Measurements from ENCODE around the gene CARHSP1.

GRCh38 chr16:8910811-8911210, 42.0 kb upstream of the CARHSP1 start:
- TF ChIP-seq CTCF (conservative IDR thresholded peaks at IDR 0.05; ENCODE audit: low read length) (no peak), EZH2phosphoT487 (IDR thresholded peaks at IDR 0.05; ENCODE audit: borderline replicate concordance) (no peak)

Data from Loucy (cell line).